HFFc6 (cell line): ENCODE data around the gene GPR18. TPM values are rescaled to one million over a fixed set of nuclear protein-coding genes. Genes with fewer than 3 reads are reported as not detected.

Source experiments
- DNase-seq: peaks from one replicate; pipeline ENCODE4 v3.0.0-alpha.2; 2018
- H3K27ac Mint-ChIP-seq: 2 replicates; pipeline ENCODE4 v1.8.0; 2020; ENCODE audit warnings: mild to moderate bottlenecking, mixed read lengths
- H3K27me3 Mint-ChIP-seq: 2 replicates; pipeline ENCODE4 v1.8.0; 2021; ENCODE audit warnings: mild to moderate bottlenecking, moderate library complexity, mixed read lengths; ENCODE audit not compliant: insufficient read depth
- H3K36me3 Mint-ChIP-seq: 2 replicates; pipeline ENCODE4 v1.8.0; 2021; ENCODE audit warnings: low read depth, mixed read lengths
- H3K4me1 Mint-ChIP-seq: 2 replicates; pipeline ENCODE4 v1.8.0; 2020; ENCODE audit warnings: low read depth, mixed read lengths
- H3K4me3 Mint-ChIP-seq: 2 replicates; pipeline ENCODE4 v1.8.0; 2020; ENCODE audit warnings: mild to moderate bottlenecking, moderate library complexity, mixed read lengths
- H3K9me3 Mint-ChIP-seq: 2 replicates; pipeline ENCODE4 v1.8.0; 2020; ENCODE audit warnings: mild to moderate bottlenecking, mixed read lengths
- total RNA-seq, 6 experiments: library from RNA; stranded (reverse); fragmentation: NEBNext Ultra II Directional; extraction: Animal tissue kit (Norgen Biotek cat#: 25700); gene quantifications; 2 replicates in 1 of 6; 3 replicates in 5 of 6; pipeline ENCODE4 v1.2.3, GENCODE V29; 2021
- TF ChIP-seq, protein P1 (sequence below): fragments of 200-600 bp; sonication (generic); IDR thresholded peaks from 2 replicates; pipeline ENCODE4 v1.5.0; 2021; ENCODE audit warnings: antibody characterized with exemption, mild to moderate bottlenecking

Gene GPR18
- total RNA-seq, 6 experiments from 2014 or later, result not detected

DNA sequence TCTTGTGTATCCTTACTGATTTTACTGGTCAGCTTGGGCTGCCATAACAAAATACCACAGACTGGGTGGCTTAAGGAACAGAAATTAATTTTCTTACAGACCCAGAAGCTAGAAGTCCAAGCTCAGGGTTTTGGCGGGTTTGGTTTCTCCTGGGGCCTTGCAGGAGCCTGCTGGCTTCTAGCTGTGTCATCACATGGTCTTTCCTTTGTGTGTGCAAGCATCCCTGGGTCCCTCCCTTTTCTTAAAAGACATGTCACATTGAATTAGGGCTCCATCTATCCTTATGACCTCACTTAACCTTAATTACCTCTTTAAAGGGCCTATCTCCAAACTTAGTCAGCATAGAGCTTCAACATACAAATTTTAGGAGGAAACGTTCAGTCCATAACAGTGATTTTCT lies 34.2 kb downstream of the GPR18 start:
- TF ChIP-seq, protein P1, sequence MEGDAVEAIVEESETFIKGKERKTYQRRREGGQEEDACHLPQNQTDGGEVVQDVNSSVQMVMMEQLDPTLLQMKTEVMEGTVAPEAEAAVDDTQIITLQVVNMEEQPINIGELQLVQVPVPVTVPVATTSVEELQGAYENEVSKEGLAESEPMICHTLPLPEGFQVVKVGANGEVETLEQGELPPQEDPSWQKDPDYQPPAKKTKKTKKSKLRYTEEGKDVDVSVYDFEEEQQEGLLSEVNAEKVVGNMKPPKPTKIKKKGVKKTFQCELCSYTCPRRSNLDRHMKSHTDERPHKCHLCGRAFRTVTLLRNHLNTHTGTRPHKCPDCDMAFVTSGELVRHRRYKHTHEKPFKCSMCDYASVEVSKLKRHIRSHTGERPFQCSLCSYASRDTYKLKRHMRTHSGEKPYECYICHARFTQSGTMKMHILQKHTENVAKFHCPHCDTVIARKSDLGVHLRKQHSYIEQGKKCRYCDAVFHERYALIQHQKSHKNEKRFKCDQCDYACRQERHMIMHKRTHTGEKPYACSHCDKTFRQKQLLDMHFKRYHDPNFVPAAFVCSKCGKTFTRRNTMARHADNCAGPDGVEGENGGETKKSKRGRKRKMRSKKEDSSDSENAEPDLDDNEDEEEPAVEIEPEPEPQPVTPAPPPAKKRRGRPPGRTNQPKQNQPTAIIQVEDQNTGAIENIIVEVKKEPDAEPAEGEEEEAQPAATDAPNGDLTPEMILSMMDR, result no peak
- no peak overlapping the region for H3K27ac Mint-ChIP-seq
- peaks cover 55% of the 10 kb centered on the region for H3K4me1 Mint-ChIP-seq
- H3K27me3 Mint-ChIP-seq, result no peaks in the 10 kb centered on the region
- H3K9me3 Mint-ChIP-seq, result no peaks in the 10 kb centered on the region
- H3K36me3 Mint-ChIP-seq, result peaks cover 18% of the 10 kb centered on the region
- no peak for DNase-seq
- no peak overlapping the region for H3K4me3 Mint-ChIP-seq

- no peak overlapping the region for H3K4me3 Mint-ChIP-seq
- H3K36me3 Mint-ChIP-seq, result peaks cover 18% of the 10 kb centered on the region
- H3K4me1 Mint-ChIP-seq, result peaks cover 55% of the 10 kb centered on the region
- no peaks in the 10 kb centered on the region for H3K9me3 Mint-ChIP-seq
- no peak overlapping the region for H3K27ac Mint-ChIP-seq
- no peak for DNase-seq
- H3K27me3 Mint-ChIP-seq, result no peaks in the 10 kb centered on the region
- TF ChIP-seq, protein P1, result no peak
Measured at GRCh38 chr13:99223587-99223986, 34.6 kb downstream of the GPR18 start.

DNA sequence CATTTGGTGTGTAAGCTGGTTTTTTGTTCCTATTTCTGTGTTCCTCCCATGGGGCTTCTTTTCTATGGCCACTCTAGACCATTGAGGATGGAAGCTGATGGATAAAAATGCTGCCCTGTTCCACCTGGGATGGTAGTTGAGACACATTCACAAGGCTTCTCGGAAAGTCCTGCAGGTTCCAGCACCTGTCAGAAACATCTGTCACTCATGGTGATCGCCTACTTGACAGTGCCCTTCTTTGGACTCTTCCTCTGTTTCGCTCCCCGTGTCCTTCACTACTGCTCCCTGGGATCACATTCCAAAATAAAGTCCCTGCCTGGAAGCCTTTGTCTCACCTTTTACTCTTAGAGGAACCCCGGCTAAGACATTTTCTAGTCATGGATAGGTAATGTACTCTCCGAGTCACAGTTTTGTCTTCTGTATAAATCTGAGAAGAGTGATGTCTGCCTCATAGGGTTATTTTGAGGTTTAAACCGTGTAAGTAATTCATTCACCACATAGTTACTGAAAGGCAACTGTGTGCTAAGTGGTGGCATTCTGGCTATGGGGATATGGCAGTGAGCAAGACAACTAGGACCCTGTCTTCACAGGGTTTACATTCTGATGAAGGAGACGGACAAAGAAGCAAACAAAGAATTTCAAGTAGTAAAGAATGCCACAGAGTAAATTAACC lies 36.5 kb downstream of the GPR18 start:
- H3K36me3 Mint-ChIP-seq, result peaks cover 12% of the 10 kb centered on the region
- TF ChIP-seq, protein P1, result no peak
- H3K4me1 Mint-ChIP-seq, result peaks cover 47% of the 10 kb centered on the region
- H3K27ac Mint-ChIP-seq, result no peak overlapping the region
- no peak for DNase-seq
- H3K27me3 Mint-ChIP-seq, result no peaks in the 10 kb centered on the region
- no peak overlapping the region for H3K4me3 Mint-ChIP-seq
- no peaks in the 10 kb centered on the region for H3K9me3 Mint-ChIP-seq

GRCh38 chr13:99220199-99220935 lies 37.8 kb downstream of the GPR18 start:
- DNase-seq, result no peak
- Mint-ChIP-seq H3K4me1 (peaks cover 34% of the 10 kb centered on the region), H3K36me3 (peaks cover 9% of the 10 kb centered on the region), H3K27ac (no peak overlapping the region), H3K9me3 (no peaks in the 10 kb centered on the region), H3K4me3 (no peak overlapping the region), H3K27me3 (no peaks in the 10 kb centered on the region)
- TF ChIP-seq, protein P1, result no peak

DNA sequence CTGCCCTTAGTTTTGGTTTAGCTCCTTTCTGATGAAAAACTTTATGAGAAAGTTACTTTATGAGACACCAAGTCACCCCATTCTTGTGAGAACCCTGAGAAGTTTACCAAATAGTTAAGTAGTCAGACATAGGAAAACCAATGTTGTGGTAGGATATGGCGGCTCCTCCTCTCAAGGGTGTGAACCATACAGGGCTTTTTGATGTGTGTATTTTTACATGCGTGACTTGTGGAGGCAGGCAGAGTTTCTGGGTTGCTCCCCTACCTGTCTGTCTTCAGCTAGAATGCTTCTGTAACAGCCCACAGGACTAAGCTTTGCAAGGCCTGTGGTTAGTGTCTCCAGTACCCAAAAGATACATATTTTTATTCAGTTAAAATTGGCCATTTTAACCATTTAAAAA lies 39.2 kb downstream of the GPR18 start:
- Mint-ChIP-seq H3K27ac (no peak overlapping the region), H3K27me3 (no peaks in the 10 kb centered on the region), H3K36me3 (peaks cover 8% of the 10 kb centered on the region; the same call in 1 of the 2 replicates), H3K9me3 (no peaks in the 10 kb centered on the region), H3K4me3 (no peak overlapping the region), H3K4me1 (peaks cover 30% of the 10 kb centered on the region)
- no peak for DNase-seq
- TF ChIP-seq, protein P1, result no peak
